ENCODE results near the gene ARIH2.

Gene ARIH2

GRCh38 chr3:48974076-48974864, 55.6 kb downstream of the ARIH2 start:
- Histone ChIP-seq H3K4me3 (ENCODE audit: insufficient read depth in 1 of 2, low read depth in 1 of 2, low read length in 2 of 2) (no peak overlapping the region), H3K27me3 (ENCODE audit: control insufficient read depth in 1 of 2, insufficient read depth in 1 of 2, low read length in 2 of 2) (no peaks in the 10 kb centered on the region), H3K23ac (ENCODE audit: low read length in 2 of 2) (no peak overlapping the region), H3K9ac (ENCODE audit: low read length) (no peak overlapping the region), H3K36me3 (ENCODE audit: control insufficient read depth in 1 of 2, insufficient read depth in 2 of 2, low read depth in 1 of 2, low read length in 2 of 2) (peaks cover 74 to 92% of the 10 kb centered on the region in 2 experiments), H3K4me2 (ENCODE audit: low read length, poor library complexity, severe bottlenecking) (no peak overlapping the region), H2BK5ac (ENCODE audit: low read depth, low read length, poor library complexity, severe bottlenecking) (no peak overlapping the region), H3K27ac (ENCODE audit: low read length, poor library complexity, severe bottlenecking) (no peak overlapping the region), H2AFZ (ENCODE audit: low read depth, low read length) (no peak overlapping the region), H2BK12ac (ENCODE audit: low read length in 2 of 2) (no peak overlapping the region), H3K79me1 (replicated peaks; ENCODE audit: low read length, poor library complexity, severe bottlenecking) (peaks cover 12% of the 10 kb centered on the region), H4K8ac (ENCODE audit: low read length) (no peak overlapping the region), H3K4ac (ENCODE audit: low read depth in 1 of 2, low read length in 2 of 2) (no peak overlapping the region), H3K9me3 (ENCODE audit: control insufficient read depth, low read length) (no peaks in the 10 kb centered on the region), H2AK5ac (ENCODE audit: low read length, severe bottlenecking) (no peak overlapping the region), H4K91ac (ENCODE audit: low read length) (no peak overlapping the region), H3K14ac (ENCODE audit: low read length in 2 of 2) (no peak overlapping the region), H2BK15ac (ENCODE audit: low read depth, poor library complexity, severe bottlenecking) (no peak overlapping the region), H3K4me1 (ENCODE audit: control insufficient read depth, insufficient read depth, low read depth, low read length) (no peaks in the 10 kb centered on the region), H3K18ac (ENCODE audit: low read depth in 1 of 2, low read length in 2 of 2) (no peak overlapping the region), H2BK120ac (ENCODE audit: low read depth, low read length) (no peak overlapping the region)
- WGBS = 96% methylated on average over 10 of the region's 10 CpGs
- no peak for DNase-seq

- Histone ChIP-seq H3K14ac (ENCODE audit: low read length in 2 of 2) (no peak overlapping the region), H3K9me3 (ENCODE audit: control insufficient read depth, low read length) (no peaks in the 10 kb centered on the region), H2AK5ac (ENCODE audit: low read length, severe bottlenecking) (no peak overlapping the region), H2BK12ac (ENCODE audit: low read length in 2 of 2) (no peak overlapping the region), H2BK15ac (ENCODE audit: low read depth, poor library complexity, severe bottlenecking) (no peak overlapping the region), H2AFZ (ENCODE audit: low read depth, low read length) (no peak overlapping the region), H3K4me2 (ENCODE audit: low read length, poor library complexity, severe bottlenecking) (no peak overlapping the region), H3K27ac (ENCODE audit: low read length, poor library complexity, severe bottlenecking) (no peak overlapping the region), H3K9ac (ENCODE audit: low read length) (no peak overlapping the region), H3K4me1 (ENCODE audit: control insufficient read depth, insufficient read depth, low read depth, low read length) (peaks cover 5% of the 10 kb centered on the region), H3K23ac (ENCODE audit: low read length in 2 of 2) (no peak overlapping the region), H3K36me3 (ENCODE audit: control insufficient read depth in 1 of 2, insufficient read depth in 2 of 2, low read depth in 1 of 2, low read length in 2 of 2) (peaks cover 74 to 92% of the 10 kb centered on the region in 2 experiments), H2BK5ac (ENCODE audit: low read depth, low read length, poor library complexity, severe bottlenecking) (no peak overlapping the region), H3K4ac (ENCODE audit: low read depth in 1 of 2, low read length in 2 of 2) (no peak overlapping the region), H4K91ac (ENCODE audit: low read length) (no peak overlapping the region), H2BK120ac (ENCODE audit: low read depth, low read length) (no peak overlapping the region), H3K27me3 (ENCODE audit: control insufficient read depth in 1 of 2, insufficient read depth in 1 of 2, low read length in 2 of 2) (no peaks in the 10 kb centered on the region), H3K79me1 (replicated peaks; ENCODE audit: low read length, poor library complexity, severe bottlenecking) (peaks cover 24% of the 10 kb centered on the region), H4K8ac (ENCODE audit: low read length) (no peak overlapping the region), H3K4me3 (ENCODE audit: insufficient read depth in 1 of 2, low read depth in 1 of 2, low read length in 2 of 2) (no peak overlapping the region), H3K18ac (ENCODE audit: low read depth in 1 of 2, low read length in 2 of 2) (no peak overlapping the region)
- WGBS = 97% methylated on average over 3 of the region's 3 CpGs
- no peak for DNase-seq
Measured at GRCh38 chr3:48979451-48979850, 60.8 kb downstream of the ARIH2 start.

GRCh38 chr3:48980295-48980694, 61.7 kb downstream of the ARIH2 start:
- H3K27me3 ChIP-seq (ENCODE audit: control insufficient read depth in 1 of 2, insufficient read depth in 1 of 2, low read length in 2 of 2) = no peaks in the 10 kb centered on the region
- no peak overlapping the region for H2BK120ac ChIP-seq (ENCODE audit: low read depth, low read length)
- H4K91ac ChIP-seq (ENCODE audit: low read length) = no peak overlapping the region
- no peak overlapping the region for H3K14ac ChIP-seq (ENCODE audit: low read length in 2 of 2)
- H3K9me3 ChIP-seq (ENCODE audit: control insufficient read depth, low read length) = no peaks in the 10 kb centered on the region
- H2BK12ac ChIP-seq (ENCODE audit: low read length in 2 of 2) = no peak overlapping the region
- WGBS = 93% methylated on average over 4 of the region's 4 CpGs
- H2AK5ac ChIP-seq (ENCODE audit: low read length, severe bottlenecking) = no peak overlapping the region
- no peak for DNase-seq
- H3K4me2 ChIP-seq (ENCODE audit: low read length, poor library complexity, severe bottlenecking) = no peak overlapping the region
- H3K27ac ChIP-seq (ENCODE audit: low read length, poor library complexity, severe bottlenecking) = no peak overlapping the region
- H3K4ac ChIP-seq (ENCODE audit: low read depth in 1 of 2, low read length in 2 of 2) = no peak overlapping the region
- H3K23ac ChIP-seq (ENCODE audit: low read length in 2 of 2) = no peak overlapping the region
- no peak overlapping the region for H2BK15ac ChIP-seq (ENCODE audit: low read depth, poor library complexity, severe bottlenecking)
- H2AFZ ChIP-seq (ENCODE audit: low read depth, low read length) = no peak overlapping the region
- no peak overlapping the region for H3K18ac ChIP-seq (ENCODE audit: low read depth in 1 of 2, low read length in 2 of 2)
- H3K4me3 ChIP-seq (ENCODE audit: insufficient read depth in 1 of 2, low read depth in 1 of 2, low read length in 2 of 2) = no peak overlapping the region
- no peak overlapping the region for H2BK5ac ChIP-seq (ENCODE audit: low read depth, low read length, poor library complexity, severe bottlenecking)
- peaks cover 29% of the 10 kb centered on the region for H3K79me1 ChIP-seq (replicated peaks; ENCODE audit: low read length, poor library complexity, severe bottlenecking)
- no peak overlapping the region for H3K9ac ChIP-seq (ENCODE audit: low read length)
- H3K36me3 ChIP-seq (ENCODE audit: control insufficient read depth in 1 of 2, insufficient read depth in 2 of 2, low read depth in 1 of 2, low read length in 2 of 2) = peaks cover 74 to 92% of the 10 kb centered on the region in 2 experiments
- no peak overlapping the region for H4K8ac ChIP-seq (ENCODE audit: low read length)
- peaks cover 8% of the 10 kb centered on the region for H3K4me1 ChIP-seq (ENCODE audit: control insufficient read depth, insufficient read depth, low read depth, low read length)

GRCh38 chr3:48982016-48982415, 63.4 kb downstream of the ARIH2 start:
- no peak overlapping the region for H3K9ac ChIP-seq (ENCODE audit: low read length)
- H4K8ac ChIP-seq (ENCODE audit: low read length) = no peak overlapping the region
- no peak overlapping the region for H2BK120ac ChIP-seq (ENCODE audit: low read depth, low read length)
- no peaks in the 10 kb centered on the region for H3K27me3 ChIP-seq (ENCODE audit: control insufficient read depth in 1 of 2, insufficient read depth in 1 of 2, low read length in 2 of 2)
- H3K9me3 ChIP-seq (ENCODE audit: control insufficient read depth, low read length) = no peaks in the 10 kb centered on the region
- H2BK15ac ChIP-seq (ENCODE audit: low read depth, poor library complexity, severe bottlenecking) = no peak overlapping the region
- H3K36me3 ChIP-seq (ENCODE audit: control insufficient read depth in 1 of 2, insufficient read depth in 2 of 2, low read depth in 1 of 2, low read length in 2 of 2) = peaks cover 73 to 91% of the 10 kb centered on the region in 2 experiments
- H2AK5ac ChIP-seq (ENCODE audit: low read length, severe bottlenecking) = no peak overlapping the region
- no peak for DNase-seq
- peaks cover 34% of the 10 kb centered on the region for H3K79me1 ChIP-seq (replicated peaks; ENCODE audit: low read length, poor library complexity, severe bottlenecking)
- H2AFZ ChIP-seq (ENCODE audit: low read depth, low read length) = no peak overlapping the region
- no peak overlapping the region for H3K23ac ChIP-seq (ENCODE audit: low read length in 2 of 2)
- H3K4me1 ChIP-seq (ENCODE audit: control insufficient read depth, insufficient read depth, low read depth, low read length) = peaks cover 8% of the 10 kb centered on the region
- no peak overlapping the region for H3K27ac ChIP-seq (ENCODE audit: low read length, poor library complexity, severe bottlenecking)
- no peak overlapping the region for H3K4ac ChIP-seq (ENCODE audit: low read depth in 1 of 2, low read length in 2 of 2)
- H3K18ac ChIP-seq (ENCODE audit: low read depth in 1 of 2, low read length in 2 of 2) = no peak overlapping the region
- no peak overlapping the region for H4K91ac ChIP-seq (ENCODE audit: low read length)
- H3K14ac ChIP-seq (ENCODE audit: low read length in 2 of 2) = no peak overlapping the region
- no peak overlapping the region for H3K4me3 ChIP-seq (ENCODE audit: insufficient read depth in 1 of 2, low read depth in 1 of 2, low read length in 2 of 2)
- no peak overlapping the region for H2BK5ac ChIP-seq (ENCODE audit: low read depth, low read length, poor library complexity, severe bottlenecking)
- H3K4me2 ChIP-seq (ENCODE audit: low read length, poor library complexity, severe bottlenecking) = no peak overlapping the region
- no peak overlapping the region for H2BK12ac ChIP-seq (ENCODE audit: low read length in 2 of 2)

Measured in mesenchymal stem cell (in vitro differentiated cells and primary cell).